Activated CD4-positive, alpha-beta T cell treated with anti-CD3 and anti-CD28 coated beads, Interleukin-2, amount 50 U/mL, for 24 hours (primary cell): Measurements from ENCODE around the gene PRKD3.

Source experiments
- DNase-seq, 2 donors: peaks; one replicate each; pipeline ENCODE4 v3.0.0-alpha.2; 2020; ENCODE audit warnings: low read depth in 1 of 2, low spot score in 1 of 2

PRKD3 gene

GRCh38 chr2:37343537-37344434, 19.2 kb upstream of the PRKD3 start:
- DNase-seq: no peak

- no peak for DNase-seq
Observed at GRCh38 chr2:37342591-37343220, 18.1 kb upstream of the PRKD3 start.

GRCh38 chr2:37340637-37341036, 16.0 kb upstream of the PRKD3 start:
- no peak for DNase-seq

- DNase-seq: no peak
Observed at GRCh38 chr2:37338933-37339332, 14.3 kb upstream of the PRKD3 start.

DNA sequence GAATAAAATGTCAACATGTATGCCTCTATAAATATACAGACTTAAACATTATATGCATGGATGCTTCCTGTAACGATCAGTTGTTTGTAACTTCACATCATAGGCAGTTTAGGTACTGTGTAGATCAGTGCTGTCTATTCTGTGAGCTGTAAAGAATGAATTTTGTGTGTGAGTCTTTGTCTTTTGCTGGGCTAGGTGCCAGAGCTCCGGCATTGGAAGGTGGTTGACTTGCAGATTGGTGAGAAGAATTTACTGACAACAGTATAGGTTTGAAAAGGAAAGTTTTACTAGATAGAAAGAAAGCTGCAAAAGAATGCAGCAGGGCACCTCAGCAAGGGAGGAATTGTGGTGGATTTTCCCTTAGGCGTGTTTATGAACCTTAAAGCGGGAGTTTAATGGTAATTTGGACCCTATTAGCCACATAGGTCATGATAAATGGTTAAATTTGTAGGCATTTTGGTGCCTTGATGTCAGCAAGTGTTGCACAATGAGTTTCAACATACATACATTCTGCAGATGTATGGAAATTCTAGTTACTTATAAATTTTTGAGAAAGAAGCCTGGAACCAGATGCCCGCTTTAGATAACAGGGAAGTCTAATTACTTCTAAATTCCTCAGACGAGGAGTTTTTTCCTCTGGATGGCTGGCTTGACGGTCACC, 13.1 kb upstream of the PRKD3 start:
- no peak for DNase-seq

DNA sequence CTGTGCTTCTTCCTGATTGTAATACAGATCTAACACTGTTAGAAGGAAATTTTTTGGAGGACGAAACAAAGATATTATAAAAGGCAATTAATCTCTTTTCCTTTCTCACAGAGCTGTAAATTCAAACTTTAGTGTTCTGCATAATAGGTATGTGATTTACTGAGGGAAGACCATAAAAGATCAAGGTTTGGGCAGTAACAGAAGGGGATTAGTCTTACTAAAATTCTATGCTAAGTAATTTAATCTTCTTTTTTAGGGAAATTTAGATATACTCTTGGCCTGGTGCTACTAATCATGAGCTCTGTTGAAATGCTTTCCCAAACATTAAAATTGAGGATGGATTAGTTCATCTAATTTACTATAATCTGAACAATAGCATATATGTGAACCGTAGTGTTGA, 11.0 kb upstream of the PRKD3 start:
- no peak for DNase-seq

GRCh38 chr2:37333256-37333655, 8.6 kb upstream of the PRKD3 start:
- DNase-seq: no peak

DNA sequence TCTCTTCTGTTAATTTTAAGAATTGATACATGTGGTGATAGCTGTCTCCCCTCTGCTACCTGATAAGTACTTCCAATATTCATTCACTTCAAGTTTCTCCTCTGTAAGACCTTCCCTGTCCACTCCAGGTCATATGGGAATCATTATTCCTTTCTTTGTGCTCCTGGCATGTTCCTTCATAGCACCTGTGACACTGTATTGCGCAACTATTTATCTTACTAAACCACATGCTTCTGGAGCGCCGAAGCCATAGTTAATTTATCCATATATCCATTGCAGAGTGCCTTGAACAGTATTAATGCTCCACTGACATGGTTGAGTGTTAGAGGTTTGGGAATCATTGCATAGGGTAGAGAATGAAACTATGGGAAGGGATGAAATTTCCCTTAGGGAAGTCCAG, 7.9 kb upstream of the PRKD3 start:
- DNase-seq: no peak

DNA sequence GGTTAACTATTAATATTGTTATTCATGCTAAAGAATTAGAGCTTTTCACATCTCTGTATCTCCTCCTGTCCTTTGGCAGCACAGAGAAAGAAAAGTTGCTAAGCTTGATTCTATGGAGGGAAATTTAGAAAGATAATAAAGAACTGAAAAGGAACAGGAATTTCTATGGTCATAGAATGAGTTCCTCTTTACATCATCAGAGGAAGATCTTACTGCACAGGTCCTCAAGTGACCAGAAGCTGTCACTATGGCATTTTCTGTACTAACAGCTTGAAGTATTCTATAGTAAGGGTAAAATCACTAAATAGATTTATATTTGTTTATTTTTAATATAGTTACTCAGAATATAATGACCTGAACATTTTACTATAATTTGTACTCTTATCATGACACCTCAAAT, 6.0 kb upstream of the PRKD3 start:
- no peak for DNase-seq

- DNase-seq: no peak
Observed at GRCh38 chr2:37326866-37327634, 2.4 kb upstream of the PRKD3 start.

DNA sequence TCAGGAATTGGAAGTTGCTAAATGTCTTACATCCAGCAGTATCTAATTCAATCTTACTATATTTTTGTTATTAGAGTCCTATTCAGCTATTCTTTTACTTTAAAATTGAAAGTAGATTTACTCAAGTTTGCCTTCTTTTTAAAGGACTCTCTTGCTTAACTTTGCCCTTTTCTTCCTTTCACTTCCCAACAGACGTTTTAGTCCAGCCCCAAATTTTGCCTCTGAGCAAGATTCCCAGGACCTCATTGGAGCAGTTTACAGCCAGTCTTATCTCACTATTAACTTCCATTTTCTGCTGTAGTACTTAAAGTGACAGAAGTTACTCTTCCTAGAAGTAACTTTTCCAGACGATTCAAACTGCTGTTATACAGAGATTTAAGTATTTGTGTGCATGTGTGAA, 1.7 kb upstream of the PRKD3 start:
- no peak for DNase-seq

DNA sequence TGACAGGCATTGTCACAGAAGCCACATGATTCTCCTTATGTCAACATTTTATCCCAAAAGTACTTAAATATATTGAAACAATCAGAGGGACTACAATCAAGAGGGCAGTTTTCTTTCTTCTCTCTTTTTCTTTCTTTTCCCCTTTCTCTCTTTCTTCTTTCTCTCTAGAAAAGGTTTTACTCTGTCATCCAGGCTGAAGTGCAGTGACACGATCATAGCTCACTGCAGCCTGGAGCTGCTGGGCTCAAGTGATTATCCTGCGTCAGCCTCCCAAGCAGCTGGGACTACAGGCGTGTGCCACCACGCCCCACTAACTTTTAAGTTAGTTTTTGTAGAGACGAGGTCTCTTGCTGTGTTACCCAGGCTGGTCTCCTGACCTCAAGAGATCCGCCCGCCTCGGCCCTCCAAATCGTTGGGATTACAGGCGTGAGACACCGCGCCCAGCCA, 1.0 kb upstream of the PRKD3 start:
- DNase-seq: no peak

DNA sequence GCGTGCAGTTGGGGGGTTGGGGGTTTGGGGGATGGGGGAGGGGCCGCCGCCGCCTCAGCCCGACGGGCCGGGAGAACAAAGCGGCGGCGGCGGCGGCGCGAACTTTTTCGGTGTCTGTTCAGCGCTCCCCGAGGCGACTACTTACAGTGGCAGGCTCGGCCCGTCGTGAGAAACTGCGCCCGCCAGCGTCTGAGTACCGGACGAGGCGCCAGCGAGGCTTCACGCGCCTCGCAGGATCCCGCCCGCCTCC, 172 bp downstream of the PRKD3 start:
- DNase-seq: no peak

- peak; percentile 5 to 21 for DNase-seq
Observed at GRCh38 chr2:37323781-37324535, 675 bp downstream of the PRKD3 start.

GRCh38 chr2:37323176-37323780, 1.4 kb downstream of the PRKD3 start:
- no peak for DNase-seq

DNA sequence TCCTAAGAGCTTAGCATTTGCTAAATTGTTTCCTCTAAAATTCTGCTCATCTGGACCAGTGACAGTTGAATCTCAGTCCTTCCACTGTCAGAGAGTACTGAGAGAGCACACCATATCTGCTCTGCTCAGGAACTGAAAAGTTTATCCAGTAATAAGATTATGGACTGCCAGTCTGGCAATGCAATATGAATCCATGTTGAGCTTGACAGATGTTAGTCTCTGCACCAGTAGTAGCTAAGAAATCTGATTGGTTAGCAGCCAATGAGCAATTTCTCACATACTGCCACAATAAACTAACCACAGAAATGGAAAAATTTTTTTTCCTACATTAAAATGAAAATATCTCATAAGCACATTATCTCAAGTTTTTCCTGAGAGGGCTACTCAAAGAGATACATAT, 2.3 kb downstream of the PRKD3 start:
- peak in 1 of 2 donors; percentile 16 for DNase-seq

- DNase-seq: no peak
Observed at GRCh38 chr2:37321029-37321682, 3.5 kb downstream of the PRKD3 start.

- DNase-seq: no peak
Observed at GRCh38 chr2:37319754-37320609, 4.7 kb downstream of the PRKD3 start.

- DNase-seq: no peak
Observed at GRCh38 chr2:37318401-37318800, 6.2 kb downstream of the PRKD3 start.
